HG03354 (cell line): Measurements from ENCODE around the gene CARMIL3.
A peak's percentile ranks its signal among the peaks of the same experiment; 100 is the strongest.
"Not testable (repeated sequence)": the region's sequence is repeated elsewhere in the genome, so short reads cannot be mapped to it uniquely, and the experiment has no call there.

Experiments used
- ATAC-seq: cut with Tn5 transposase; IDR thresholded peaks from one replicate; pipeline ENCODE4 v1.9.1; 2021; ENCODE audit warnings: mild to moderate bottlenecking; ENCODE audit not compliant: unreplicated experiment, poor library complexity, severe bottlenecking

The CARMIL3 gene

GRCh38 chr14:24036169-24036962, 15.4 kb upstream of the CARMIL3 start:
- peak; percentile 70 for ATAC-seq

- not testable (repeated sequence) for ATAC-seq
Measured at GRCh38 chr14:24036963-24037657, 14.7 kb upstream of the CARMIL3 start.

GRCh38 chr14:24037658-24038037, 14.2 kb upstream of the CARMIL3 start:
- ATAC-seq, result no peak

GRCh38 chr14:24038686-24039085, 13.1 kb upstream of the CARMIL3 start:
- no peak for ATAC-seq

GRCh38 chr14:24040692-24041091, 11.1 kb upstream of the CARMIL3 start:
- no peak for ATAC-seq

GRCh38 chr14:24042746-24043145, 9.1 kb upstream of the CARMIL3 start:
- no peak for ATAC-seq

GRCh38 chr14:24049002-24049401, 2.8 kb upstream of the CARMIL3 start:
- not testable (repeated sequence) for ATAC-seq

- not testable (repeated sequence) for ATAC-seq
Measured at GRCh38 chr14:24050753-24051152, 1.1 kb upstream of the CARMIL3 start.

- no peak for ATAC-seq
Measured at GRCh38 chr14:24051176-24051788, 527 bp upstream of the CARMIL3 start.

GRCh38 chr14:24052656-24053547, 1.1 kb downstream of the CARMIL3 start:
- ATAC-seq, result no peak

- ATAC-seq, result no peak
Measured at GRCh38 chr14:24053548-24054323, 1.9 kb downstream of the CARMIL3 start.

GRCh38 chr14:24054324-24054641, 2.5 kb downstream of the CARMIL3 start:
- no peak for ATAC-seq

- no peak for ATAC-seq
Measured at GRCh38 chr14:24054646-24055045, 2.8 kb downstream of the CARMIL3 start.

- ATAC-seq, result no peak
Measured at GRCh38 chr14:24055971-24056799, 4.4 kb downstream of the CARMIL3 start.

- ATAC-seq, result no peak
Measured at GRCh38 chr14:24056800-24057184, 5.0 kb downstream of the CARMIL3 start.

- ATAC-seq, result no peak
Measured at GRCh38 chr14:24057271-24057670, 5.5 kb downstream of the CARMIL3 start.

- ATAC-seq, result no peak
Measured at GRCh38 chr14:24057867-24058259, 6.1 kb downstream of the CARMIL3 start.

GRCh38 chr14:24058260-24058950, 6.6 kb downstream of the CARMIL3 start:
- ATAC-seq, result no peak
